Aorta (tissue), 5 donors: ENCODE measurements around the gene APMAP. TPM values are rescaled to one million over a fixed set of nuclear protein-coding genes. Genes with fewer than 3 reads are reported as not detected.

ENCODE experiments used
- ATAC-seq: fragments of 200-7000 bp; cut with Tn5 transposase; one replicate; pipeline ENCODE4 v1.9.1; 2022; ENCODE audit warnings: moderate library complexity; ENCODE audit not compliant: low FRiP score
- DNase-seq, 2 donors: peaks; one replicate each; pipeline ENCODE4 v3.0.0-alpha.2; 2020
- H3K27ac ChIP-seq, 2 donors: one replicate each; pipeline ENCODE4 v1.5.1; 2013; ENCODE audit warnings: low read length in 2 of 2, mild to moderate bottlenecking in 2 of 2, moderate library complexity in 2 of 2, control low read depth in 1 of 2, inconsistent platforms in 1 of 2, low read depth in 1 of 2
- H3K27me3 ChIP-seq, 2 donors: one replicate each; pipeline ENCODE4 v1.6.1; 2013; ENCODE audit warnings: control low read depth in 1 of 2, low read length in 1 of 2, mild to moderate bottlenecking in 1 of 2, moderate library complexity in 1 of 2; ENCODE audit not compliant: insufficient read depth in 2 of 2, control insufficient read depth in 1 of 2
- H3K36me3 ChIP-seq, 2 donors: one replicate each; pipeline ENCODE4 v1.6.1; 2013; ENCODE audit warnings: control low read depth in 1 of 2, low read length in 1 of 2, mild to moderate bottlenecking in 1 of 2; ENCODE audit not compliant: insufficient read depth in 2 of 2, control insufficient read depth in 1 of 2
- H3K4me1 ChIP-seq, 2 donors: one replicate each; pipeline ENCODE4 v1.6.1; 2013; ENCODE audit warnings: low read length in 2 of 2, control low read depth in 1 of 2, mild to moderate bottlenecking in 1 of 2, moderate library complexity in 1 of 2; ENCODE audit not compliant: insufficient read depth in 2 of 2, control insufficient read depth in 1 of 2
- H3K4me3 ChIP-seq, 2 donors: one replicate each; pipeline ENCODE4 v1.5.1; 2013; ENCODE audit warnings: low read length in 2 of 2, control low read depth in 1 of 2, mild to moderate bottlenecking in 1 of 2
- H3K9me3 ChIP-seq: one replicate; pipeline ENCODE4 v1.6.1; 2013; ENCODE audit warnings: mild to moderate bottlenecking, low read length; ENCODE audit not compliant: control insufficient read depth
- WGBS, 2 donors: extraction: QIAGEN DNeasy Blood & Tissue Kit; methylation state at CpG; one replicate each; pipeline ENCODE4 v1.1.7; 2013; 5-methylcytosine and 5-hydroxymethylcytosine counted together
- intact Hi-C, 2 donors: fragments of 100-400 bp; cut with DNase I; formaldehyde crosslinking; loops; one replicate each; pipeline versions ENCODE4 v1.14.2 to v1.15.0; 2022
- polyA plus RNA-seq, 2 donors: library from polyadenylated mRNA; stranded (reverse); fragments of 200-250 nt; gene quantifications; one replicate each; pipeline ENCODE4 v1.2.3, GENCODE V29; 2013
- total RNA-seq, 2 donors: library from RNA; stranded (reverse); fragmentation: NEBNext Ultra II Directional; extraction: Animal tissue kit (Norgen Biotek cat#: 25700); gene quantifications; one replicate each; pipeline ENCODE4 v1.2.1, GENCODE V29; 2021
- donor health status: healthy with polysubstance abuse.
- donor health status: Bipolar disorder and iron deficiency.
- donor health status: DM: no; HTN: no; CAD: no.
- donor health status: DM: no; HTN: no; CAD: no.
- donor health status: DM: yes; HTN: yes; CAD: no.

Gene APMAP
- total and polyA plus RNA-seq, 4 donors, result 23.4 to 54.1 (median 40.8) TPM

GRCh38 chr20:24981790-24982189 lies 10.8 kb downstream of the APMAP start:
- Histone ChIP-seq H3K36me3 (no peaks in the 10 kb centered on the region), H3K9me3 (no peaks in the 10 kb centered on the region), H3K4me1 (no peaks in the 10 kb centered on the region), H3K27ac (no peak overlapping the region), H3K27me3 (no peaks in the 10 kb centered on the region), H3K4me3 (no peak overlapping the region)
- no peak for ATAC-seq
- WGBS, 2 donors, result 79 to 85% methylated on average over 3 of the region's 3 CpGs
- DNase-seq, result peak in 1 of 2 donors; percentile 89
- intact Hi-C loops, result no loop called here

GRCh38 chr20:24981282-24981681 lies 11.3 kb downstream of the APMAP start:
- no peaks in the 10 kb centered on the region for H3K36me3 ChIP-seq
- 79 to 83% methylated on average over 4 of the region's 4 CpGs for WGBS, 2 donors
- intact Hi-C loops, result no loop called here
- no peak overlapping the region for H3K4me3 ChIP-seq
- ATAC-seq, result no peak
- no peaks in the 10 kb centered on the region for H3K4me1 ChIP-seq
- no peaks in the 10 kb centered on the region for H3K27me3 ChIP-seq
- H3K27ac ChIP-seq, result no peak overlapping the region
- no peaks in the 10 kb centered on the region for H3K9me3 ChIP-seq
- no peak for DNase-seq

- H3K4me3 ChIP-seq, result no peak overlapping the region
- no peaks in the 10 kb centered on the region for H3K9me3 ChIP-seq
- no peaks in the 10 kb centered on the region for H3K36me3 ChIP-seq
- H3K4me1 ChIP-seq, result no peaks in the 10 kb centered on the region
- H3K27ac ChIP-seq, result no peak overlapping the region
- intact Hi-C loops, result no loop called here
- H3K27me3 ChIP-seq, result no peaks in the 10 kb centered on the region
- DNase-seq (no peak), ATAC-seq (no peak)
- WGBS, 2 donors, result 98% methylated on average over 34 of the region's 34 CpGs
These were observed 12.1 kb downstream of the APMAP start for GRCh38 chr20:24980291-24981053.

GRCh38 chr20:24979036-24979960 lies 13.3 kb downstream of the APMAP start:
- Histone ChIP-seq H3K27ac (no peak overlapping the region), H3K27me3 (no peaks in the 10 kb centered on the region), H3K4me3 (no peak overlapping the region), H3K9me3 (no peaks in the 10 kb centered on the region), H3K36me3 (no peaks in the 10 kb centered on the region), H3K4me1 (no peaks in the 10 kb centered on the region)
- intact Hi-C loops, result no loop called here
- WGBS, 2 donors, result 96 to 98% methylated on average over 15 of the region's 15 CpGs
- DNase-seq (no peak), ATAC-seq (no peak)

GRCh38 chr20:24978513-24978912 lies 14.0 kb downstream of the APMAP start:
- ATAC-seq (no peak), DNase-seq (no peak)
- Histone ChIP-seq H3K27ac (no peak overlapping the region), H3K4me1 (no peaks in the 10 kb centered on the region), H3K27me3 (no peaks in the 10 kb centered on the region), H3K36me3 (no peaks in the 10 kb centered on the region), H3K4me3 (no peak overlapping the region), H3K9me3 (no peaks in the 10 kb centered on the region)
- 77 to 81% methylated on average over 8 of the region's 8 CpGs for WGBS, 2 donors
- intact Hi-C loops, result no loop called here

- H3K27ac ChIP-seq, result no peak overlapping the region
- no peak overlapping the region for H3K4me3 ChIP-seq
- no peaks in the 10 kb centered on the region for H3K36me3 ChIP-seq
- WGBS, 2 donors, result 86 to 91% methylated on average over 3 of the region's 3 CpGs
- no peak for ATAC-seq
- H3K4me1 ChIP-seq, result no peaks in the 10 kb centered on the region
- no peaks in the 10 kb centered on the region for H3K27me3 ChIP-seq
- intact Hi-C loops, result no loop called here
- no peak for DNase-seq
- H3K9me3 ChIP-seq, result no peaks in the 10 kb centered on the region
These were observed 14.8 kb downstream of the APMAP start for GRCh38 chr20:24977797-24978196.

GRCh38 chr20:24977336-24977735 lies 15.2 kb downstream of the APMAP start:
- ATAC-seq (no peak), DNase-seq (no peak)
- 96 to 97% methylated on average over 1 of the region's 1 CpG for WGBS, 2 donors
- Histone ChIP-seq H3K27me3 (no peaks in the 10 kb centered on the region), H3K4me3 (no peak overlapping the region), H3K9me3 (no peaks in the 10 kb centered on the region), H3K36me3 (peaks cover 0 to 4% of the 10 kb centered on the region in 2 donors), H3K27ac (no peak overlapping the region), H3K4me1 (no peaks in the 10 kb centered on the region)
- intact Hi-C loops, result no loop called here

GRCh38 chr20:24972341-24972740 lies 20.2 kb downstream of the APMAP start:
- intact Hi-C loops, result no loop called here
- WGBS, 2 donors, result 99 to 100% methylated on average over 2 of the region's 2 CpGs
- H3K4me1 ChIP-seq, result no peaks in the 10 kb centered on the region
- ATAC-seq, result no peak
- no peaks in the 10 kb centered on the region for H3K27me3 ChIP-seq
- DNase-seq, result no peak
- H3K9me3 ChIP-seq, result no peaks in the 10 kb centered on the region
- H3K4me3 ChIP-seq, result no peak overlapping the region
- H3K36me3 ChIP-seq, result peaks cover 0 to 11% of the 10 kb centered on the region in 2 donors
- no peak overlapping the region for H3K27ac ChIP-seq
